ENCODE measurements around the gene DDX46. TPM values are rescaled to one million over a fixed set of nuclear protein-coding genes. Genes with fewer than 3 reads are reported as not detected.

DDX46 gene
- total RNA-seq, 1 donor from 2014 or later, result 79.1 TPM

DNA sequence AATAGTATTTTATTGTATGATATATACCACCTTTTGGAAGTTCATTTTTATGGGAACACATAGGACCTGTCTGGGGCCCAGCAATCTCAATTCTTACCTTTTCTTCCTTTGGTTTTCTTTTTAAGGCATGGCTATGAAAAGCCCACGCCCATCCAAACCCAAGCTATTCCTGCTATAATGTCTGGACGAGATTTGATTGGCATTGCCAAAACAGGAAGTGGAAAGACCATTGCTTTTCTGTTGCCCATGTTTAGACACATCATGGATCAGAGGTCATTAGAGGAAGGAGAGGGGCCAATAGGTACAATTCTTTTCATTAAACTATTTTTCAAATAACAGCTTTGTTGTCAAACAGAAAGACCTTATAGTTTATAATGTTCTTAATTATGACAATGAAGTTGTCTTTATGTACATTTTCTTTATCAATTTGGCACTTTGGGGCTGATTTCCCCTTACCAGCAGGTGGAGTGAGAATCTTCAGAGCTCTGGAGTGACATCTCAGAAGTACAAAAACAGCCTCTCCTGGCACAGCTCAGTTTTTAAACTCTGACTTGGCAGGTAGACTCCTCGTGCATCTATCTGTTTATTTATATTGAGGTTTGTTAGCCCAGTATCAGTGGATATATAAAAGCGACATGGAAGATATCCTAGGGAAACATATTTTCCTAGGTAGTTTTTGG is 25.8 kb downstream of the DDX46 start:
- H3K27me3 ChIP-seq, result no peaks in the 10 kb centered on the region
- H3K4me2 ChIP-seq, result no peak overlapping the region
- H3F3A ChIP-seq (ENCODE audit: low read depth), result no peaks in the 10 kb centered on the region
- H4K20me1 ChIP-seq (ENCODE audit: low read depth), result no peaks in the 10 kb centered on the region
- no peak overlapping the region for H3K4me3 ChIP-seq
- no peaks in the 10 kb centered on the region for H3K9me3 Mint-ChIP-seq
- H3K4me1 ChIP-seq, result no peaks in the 10 kb centered on the region
- no peak overlapping the region for H3K4me3 Mint-ChIP-seq
- peaks cover 26% of the 10 kb centered on the region for H3K36me3 ChIP-seq
- no peak overlapping the region for H3K27ac ChIP-seq
- H3K36me3 Mint-ChIP-seq, result peaks cover 24% of the 10 kb centered on the region
- no peak for DNase-seq (ENCODE audit: low spot score)
- no peaks in the 10 kb centered on the region for H3K79me2 ChIP-seq (ENCODE audit: low read depth)
- no peak overlapping the region for H3K9ac ChIP-seq
- no peaks in the 10 kb centered on the region for H3K4me1 Mint-ChIP-seq
- no peaks in the 10 kb centered on the region for H3K9me3 ChIP-seq (ENCODE audit: low read depth)
- no peaks in the 10 kb centered on the region for H3K27me3 Mint-ChIP-seq (ENCODE audit: insufficient read depth, low read depth)
- no peak for TF ChIP-seq EZH2phosphoT487 (IDR thresholded peaks at IDR 0.05)
- no peak for TF ChIP-seq EZH2 (IDR thresholded peaks at IDR 0.05)
- TF ChIP-seq, protein P1, sequence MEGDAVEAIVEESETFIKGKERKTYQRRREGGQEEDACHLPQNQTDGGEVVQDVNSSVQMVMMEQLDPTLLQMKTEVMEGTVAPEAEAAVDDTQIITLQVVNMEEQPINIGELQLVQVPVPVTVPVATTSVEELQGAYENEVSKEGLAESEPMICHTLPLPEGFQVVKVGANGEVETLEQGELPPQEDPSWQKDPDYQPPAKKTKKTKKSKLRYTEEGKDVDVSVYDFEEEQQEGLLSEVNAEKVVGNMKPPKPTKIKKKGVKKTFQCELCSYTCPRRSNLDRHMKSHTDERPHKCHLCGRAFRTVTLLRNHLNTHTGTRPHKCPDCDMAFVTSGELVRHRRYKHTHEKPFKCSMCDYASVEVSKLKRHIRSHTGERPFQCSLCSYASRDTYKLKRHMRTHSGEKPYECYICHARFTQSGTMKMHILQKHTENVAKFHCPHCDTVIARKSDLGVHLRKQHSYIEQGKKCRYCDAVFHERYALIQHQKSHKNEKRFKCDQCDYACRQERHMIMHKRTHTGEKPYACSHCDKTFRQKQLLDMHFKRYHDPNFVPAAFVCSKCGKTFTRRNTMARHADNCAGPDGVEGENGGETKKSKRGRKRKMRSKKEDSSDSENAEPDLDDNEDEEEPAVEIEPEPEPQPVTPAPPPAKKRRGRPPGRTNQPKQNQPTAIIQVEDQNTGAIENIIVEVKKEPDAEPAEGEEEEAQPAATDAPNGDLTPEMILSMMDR (IDR thresholded peaks at IDR 0.05), result no peak
- H3K27ac Mint-ChIP-seq, result no peak overlapping the region
- H2AFZ ChIP-seq (replicated peaks), result no peak overlapping the region

DNA sequence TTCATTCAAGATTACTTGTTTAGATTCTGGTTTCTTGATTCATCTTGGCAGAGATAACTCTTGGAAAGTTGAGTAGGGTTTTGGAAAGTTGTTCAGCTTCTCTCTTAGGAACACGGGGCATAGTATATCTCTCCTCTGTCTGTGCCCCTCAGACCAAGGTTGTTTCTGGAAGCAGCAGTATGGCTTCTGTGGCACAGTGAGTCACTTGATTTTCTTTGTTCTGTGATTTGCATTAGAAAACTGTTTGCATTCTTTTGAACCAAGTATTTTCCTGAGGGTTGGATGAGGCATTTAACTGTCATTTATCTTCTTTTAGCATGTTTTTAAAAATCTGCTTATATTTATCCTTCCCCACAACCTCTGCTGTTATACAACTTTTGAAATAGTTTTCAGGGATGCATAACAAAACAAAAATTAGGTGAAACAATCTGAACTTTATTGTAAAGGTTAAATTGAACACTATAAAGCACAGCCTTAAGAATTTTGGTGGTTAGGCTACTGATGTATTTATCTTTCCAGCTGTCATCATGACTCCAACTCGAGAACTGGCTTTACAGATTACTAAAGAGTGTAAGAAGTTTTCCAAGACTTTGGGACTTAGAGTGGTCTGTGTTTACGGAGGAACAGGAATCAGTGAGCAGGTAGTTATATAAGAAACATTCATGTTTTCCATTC is 26.5 kb downstream of the DDX46 start:
- H3K4me3 Mint-ChIP-seq, result no peak overlapping the region
- Histone ChIP-seq H3K9ac (no peak overlapping the region), H3K36me3 (peaks cover 33% of the 10 kb centered on the region)

DNA sequence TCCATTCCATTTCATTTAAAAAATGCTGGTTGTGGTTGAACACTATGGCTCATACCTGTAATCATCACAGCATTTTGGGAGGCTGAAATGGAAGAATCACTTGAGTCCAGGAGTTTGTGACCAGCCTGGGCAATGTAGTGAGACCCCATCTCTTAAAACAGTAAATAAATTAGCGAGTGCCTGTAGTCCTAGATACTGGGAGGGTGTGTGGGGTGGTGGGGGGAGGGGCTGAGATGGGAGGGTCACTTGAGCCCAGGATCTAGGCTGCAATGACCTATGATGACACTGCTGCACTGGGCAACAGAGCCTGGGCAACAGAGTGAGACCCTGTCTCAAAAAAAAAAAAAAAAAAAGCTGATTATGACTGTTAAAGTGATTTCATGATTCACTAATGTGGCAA is 29.1 kb downstream of the DDX46 start:
- Histone ChIP-seq H4K20me1 (ENCODE audit: low read depth) (no peaks in the 10 kb centered on the region), H3K9me3 (ENCODE audit: low read depth) (no peaks in the 10 kb centered on the region), H3K4me1 (no peaks in the 10 kb centered on the region), H3K27ac (no peak overlapping the region), H3K9ac (no peak overlapping the region), H2AFZ (replicated peaks) (no peak overlapping the region), H3K4me2 (no peak overlapping the region), H3F3A (ENCODE audit: low read depth) (no peaks in the 10 kb centered on the region), H3K36me3 (peaks cover 34% of the 10 kb centered on the region), H3K27me3 (no peaks in the 10 kb centered on the region), H3K79me2 (ENCODE audit: low read depth) (no peaks in the 10 kb centered on the region), H3K4me3 (no peak overlapping the region)
- DNase-seq (ENCODE audit: low spot score), result no peak
- Mint-ChIP-seq H3K9me3 (no peaks in the 10 kb centered on the region), H3K36me3 (peaks cover 27% of the 10 kb centered on the region), H3K4me1 (no peaks in the 10 kb centered on the region), H3K4me3 (no peak overlapping the region), H3K27me3 (ENCODE audit: insufficient read depth, low read depth) (no peaks in the 10 kb centered on the region), H3K27ac (no peak overlapping the region)
- TF ChIP-seq, protein P1 (IDR thresholded peaks at IDR 0.05), result no peak
- TF ChIP-seq EZH2 (IDR thresholded peaks at IDR 0.05) (no peak), EZH2phosphoT487 (IDR thresholded peaks at IDR 0.05) (no peak)

More for the DNA sequence above, 26.5 kb downstream of the DDX46 start:
- no peak overlapping the region for H3K27ac ChIP-seq
- peaks cover 25% of the 10 kb centered on the region for H3K36me3 Mint-ChIP-seq
- H3F3A ChIP-seq (ENCODE audit: low read depth), result no peaks in the 10 kb centered on the region
- H2AFZ ChIP-seq (replicated peaks), result no peak overlapping the region
- no peak for DNase-seq (ENCODE audit: low spot score)
- no peaks in the 10 kb centered on the region for H3K4me1 Mint-ChIP-seq
- no peak overlapping the region for H3K4me3 ChIP-seq
- no peak overlapping the region for H3K4me2 ChIP-seq
- no peaks in the 10 kb centered on the region for H3K9me3 ChIP-seq (ENCODE audit: low read depth)
- H3K27me3 ChIP-seq, result no peaks in the 10 kb centered on the region
- no peaks in the 10 kb centered on the region for H4K20me1 ChIP-seq (ENCODE audit: low read depth)
- H3K79me2 ChIP-seq (ENCODE audit: low read depth), result no peaks in the 10 kb centered on the region
- TF ChIP-seq EZH2phosphoT487 (IDR thresholded peaks at IDR 0.05) (no peak), EZH2 (IDR thresholded peaks at IDR 0.05) (no peak)
- TF ChIP-seq, protein P1 (IDR thresholded peaks at IDR 0.05), result no peak
- no peak overlapping the region for H3K27ac Mint-ChIP-seq
- H3K27me3 Mint-ChIP-seq (ENCODE audit: insufficient read depth, low read depth), result no peaks in the 10 kb centered on the region
- no peaks in the 10 kb centered on the region for H3K4me1 ChIP-seq
- no peaks in the 10 kb centered on the region for H3K9me3 Mint-ChIP-seq
